Measurements from ENCODE around the gene ZPLD1. TPM values are rescaled to one million over a fixed set of nuclear protein-coding genes. Genes with fewer than 3 reads are reported as not detected.

The ZPLD1 gene
- not detected in 2 replicates for total RNA-seq
- long read RNA-seq, result 0 reads

GRCh38 chr3:102434715-102435114 is at the start of gene ZPLD1:
TSS of gene ZPLD1 (plus strand) at chr3:102435015. CDS start at chr3:102438488, 3,473 bp downstream.
- H3K4me1 Mint-ChIP-seq (ENCODE audit: unreplicated experiment), result no peaks in the 10 kb centered on the region
- TF ChIP-seq CTCF (IDR thresholded peaks at IDR 0.05), result no peak
- H3K9me3 Mint-ChIP-seq (ENCODE audit: unreplicated experiment), result no peaks in the 10 kb centered on the region
- no peak within 1 kb of the TSS for H3K4me3 Mint-ChIP-seq (ENCODE audit: unreplicated experiment)
- H3K27ac Mint-ChIP-seq (ENCODE audit: unreplicated experiment), result no peak within 1 kb of the TSS
- peaks cover 19% of the 10 kb centered on the region for H3K27me3 Mint-ChIP-seq (ENCODE audit: unreplicated experiment)
- no peaks in the 10 kb centered on the region for H3K36me3 Mint-ChIP-seq (ENCODE audit: unreplicated experiment)
- no peak for DNase-seq (ENCODE audit: extremely low spot score, unreplicated experiment)

GRCh38 chr3:102390171-102390864 is 44.5 kb upstream of the ZPLD1 start:
- Mint-ChIP-seq H3K36me3 (ENCODE audit: unreplicated experiment) (no peaks in the 10 kb centered on the region), H3K27me3 (ENCODE audit: unreplicated experiment) (peaks cover 33% of the 10 kb centered on the region), H3K9me3 (ENCODE audit: unreplicated experiment) (no peaks in the 10 kb centered on the region), H3K4me3 (ENCODE audit: unreplicated experiment) (no peak overlapping the region), H3K27ac (ENCODE audit: unreplicated experiment) (no peak overlapping the region), H3K4me1 (ENCODE audit: unreplicated experiment) (no peaks in the 10 kb centered on the region)
- DNase-seq (ENCODE audit: extremely low spot score, unreplicated experiment), result no peak
- no peak for TF ChIP-seq CTCF (IDR thresholded peaks at IDR 0.05)

GRCh38 chr3:102390916-102391315 is 43.9 kb upstream of the ZPLD1 start:
- no peaks in the 10 kb centered on the region for H3K36me3 Mint-ChIP-seq (ENCODE audit: unreplicated experiment)
- H3K9me3 Mint-ChIP-seq (ENCODE audit: unreplicated experiment), result no peaks in the 10 kb centered on the region
- no peaks in the 10 kb centered on the region for H3K4me1 Mint-ChIP-seq (ENCODE audit: unreplicated experiment)
- H3K4me3 Mint-ChIP-seq (ENCODE audit: unreplicated experiment), result no peak overlapping the region
- TF ChIP-seq CTCF (IDR thresholded peaks at IDR 0.05), result no peak
- DNase-seq (ENCODE audit: extremely low spot score, unreplicated experiment), result no peak
- no peak overlapping the region for H3K27ac Mint-ChIP-seq (ENCODE audit: unreplicated experiment)
- peaks cover 31% of the 10 kb centered on the region for H3K27me3 Mint-ChIP-seq (ENCODE audit: unreplicated experiment)

- H3K4me3 Mint-ChIP-seq (ENCODE audit: unreplicated experiment), result no peak overlapping the region
- no peak for DNase-seq (ENCODE audit: extremely low spot score, unreplicated experiment)
- H3K9me3 Mint-ChIP-seq (ENCODE audit: unreplicated experiment), result no peaks in the 10 kb centered on the region
- H3K4me1 Mint-ChIP-seq (ENCODE audit: unreplicated experiment), result no peaks in the 10 kb centered on the region
- TF ChIP-seq CTCF (IDR thresholded peaks at IDR 0.05), result no peak
- no peaks in the 10 kb centered on the region for H3K36me3 Mint-ChIP-seq (ENCODE audit: unreplicated experiment)
- H3K27ac Mint-ChIP-seq (ENCODE audit: unreplicated experiment), result no peak overlapping the region
- peaks cover 31% of the 10 kb centered on the region for H3K27me3 Mint-ChIP-seq (ENCODE audit: unreplicated experiment)
These were observed 43.3 kb upstream of the ZPLD1 start for GRCh38 chr3:102391491-102391890.

GRCh38 chr3:102394517-102394916 is 40.3 kb upstream of the ZPLD1 start:
- H3K9me3 Mint-ChIP-seq (ENCODE audit: unreplicated experiment), result no peaks in the 10 kb centered on the region
- H3K27me3 Mint-ChIP-seq (ENCODE audit: unreplicated experiment), result peaks cover 26% of the 10 kb centered on the region

More at GRCh38 chr3:102394517-102394916, 40.3 kb upstream of the ZPLD1 start:
- Mint-ChIP-seq H3K4me3 (ENCODE audit: unreplicated experiment) (no peak overlapping the region), H3K36me3 (ENCODE audit: unreplicated experiment) (no peaks in the 10 kb centered on the region), H3K4me1 (ENCODE audit: unreplicated experiment) (no peaks in the 10 kb centered on the region), H3K27ac (ENCODE audit: unreplicated experiment) (no peak overlapping the region)
- DNase-seq (ENCODE audit: extremely low spot score, unreplicated experiment), result no peak
- no peak for TF ChIP-seq CTCF (IDR thresholded peaks at IDR 0.05)

Measured in osteocyte (in vitro differentiated cells).